Kidney epithelial cell (primary cell): Measurements from ENCODE around the gene WDR46. TPM values are rescaled to one million over a fixed set of nuclear protein-coding genes. Genes with fewer than 3 reads are reported as not detected.

Source experiments
- DNase-seq: peaks from one replicate; pipeline ENCODE4 v3.0.0-alpha.2; 2010; ENCODE audit warnings: low read depth
- H3K27me3 ChIP-seq: 2 replicates; pipeline ENCODE4 v1.6.0; 2011; ENCODE audit warnings: low read length; ENCODE audit not compliant: control insufficient read depth, insufficient read depth
- H3K36me3 ChIP-seq: 2 replicates; pipeline ENCODE4 v1.5.1; 2011; ENCODE audit warnings: low read length; ENCODE audit not compliant: control insufficient read depth, insufficient read depth
- H3K4me3 ChIP-seq: 2 replicates; pipeline ENCODE4 v1.5.1; 2011; ENCODE audit warnings: low read depth, mild to moderate bottlenecking, control low read depth, low read length
- total RNA-seq: library from RNA; depleted of rRNA; stranded (reverse); fragments of >200 nt; gene quantifications from 2 replicates; pipeline ENCODE4 v1.2.3, GENCODE V29; 2015
- TF ChIP-seq, protein P1 (sequence below): IDR thresholded peaks from 2 replicates; pipeline ENCODE4 v1.5.1; 2011; ENCODE audit warnings: mild to moderate bottlenecking, moderate library complexity, low read length, control low read depth, inconsistent platforms; ENCODE audit not compliant: insufficient read depth, poor library complexity, severe bottlenecking

WDR46 gene
- total RNA-seq, 1 donor from 2014 or later: 53.2 TPM

- Histone ChIP-seq H3K27me3 (no peaks in the 10 kb centered on the region), H3K36me3 (peaks cover 7% of the 10 kb centered on the region), H3K4me3 (no peak overlapping the region)
- TF ChIP-seq, protein P1, sequence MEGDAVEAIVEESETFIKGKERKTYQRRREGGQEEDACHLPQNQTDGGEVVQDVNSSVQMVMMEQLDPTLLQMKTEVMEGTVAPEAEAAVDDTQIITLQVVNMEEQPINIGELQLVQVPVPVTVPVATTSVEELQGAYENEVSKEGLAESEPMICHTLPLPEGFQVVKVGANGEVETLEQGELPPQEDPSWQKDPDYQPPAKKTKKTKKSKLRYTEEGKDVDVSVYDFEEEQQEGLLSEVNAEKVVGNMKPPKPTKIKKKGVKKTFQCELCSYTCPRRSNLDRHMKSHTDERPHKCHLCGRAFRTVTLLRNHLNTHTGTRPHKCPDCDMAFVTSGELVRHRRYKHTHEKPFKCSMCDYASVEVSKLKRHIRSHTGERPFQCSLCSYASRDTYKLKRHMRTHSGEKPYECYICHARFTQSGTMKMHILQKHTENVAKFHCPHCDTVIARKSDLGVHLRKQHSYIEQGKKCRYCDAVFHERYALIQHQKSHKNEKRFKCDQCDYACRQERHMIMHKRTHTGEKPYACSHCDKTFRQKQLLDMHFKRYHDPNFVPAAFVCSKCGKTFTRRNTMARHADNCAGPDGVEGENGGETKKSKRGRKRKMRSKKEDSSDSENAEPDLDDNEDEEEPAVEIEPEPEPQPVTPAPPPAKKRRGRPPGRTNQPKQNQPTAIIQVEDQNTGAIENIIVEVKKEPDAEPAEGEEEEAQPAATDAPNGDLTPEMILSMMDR: no peak
- no peak for DNase-seq
Observed at GRCh38 chr6:33314943-33315792, 26.1 kb upstream of the WDR46 start.

- peaks cover 4% of the 10 kb centered on the region for H3K36me3 ChIP-seq
- TF ChIP-seq, protein P1: no peak
- H3K27me3 ChIP-seq: no peaks in the 10 kb centered on the region
- DNase-seq: no peak
- H3K4me3 ChIP-seq: peak overlapping the region; percentile 97
Observed at GRCh38 chr6:33314515-33314942, 25.5 kb upstream of the WDR46 start.

DNA sequence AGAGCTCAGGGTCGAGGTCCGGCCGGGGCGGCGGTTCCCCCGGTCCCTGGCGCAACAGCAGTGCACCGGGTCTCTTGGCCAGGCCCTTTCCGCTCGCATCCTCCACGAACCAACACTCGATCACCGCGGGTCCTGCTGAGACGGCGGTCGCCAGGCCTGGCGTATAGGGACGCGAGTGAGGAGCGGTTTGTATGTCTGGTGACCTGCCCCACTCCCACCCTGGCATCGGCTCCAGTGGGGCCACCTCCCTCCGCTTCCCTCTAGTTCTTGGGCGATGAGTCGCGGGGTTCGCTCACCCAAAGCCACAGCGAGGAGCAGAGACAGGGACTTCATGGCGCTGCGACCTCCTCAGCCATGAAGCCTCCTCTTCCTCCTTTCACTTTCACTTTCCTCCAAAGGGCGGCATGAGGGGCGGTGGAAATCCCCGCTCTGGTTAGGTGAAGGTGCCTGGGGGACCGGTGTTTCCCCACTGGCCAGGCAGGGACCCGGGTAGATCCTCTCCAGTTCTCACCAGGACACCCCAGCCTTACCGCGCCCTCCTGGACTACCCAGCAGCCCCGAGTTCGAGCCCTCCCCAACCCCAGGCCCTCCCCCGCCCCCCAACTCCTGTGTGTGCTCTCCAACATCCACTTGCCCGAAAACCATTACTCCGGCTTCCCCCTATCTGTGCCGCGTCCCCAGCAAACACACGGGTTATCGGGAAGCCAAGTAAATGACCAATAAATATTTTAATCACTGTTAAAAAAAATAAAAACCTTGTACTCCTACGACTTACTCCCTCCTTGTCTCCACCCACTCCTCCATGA, 24.9 kb upstream of the WDR46 start, which contains the start of gene TAPBP:
TSS of gene TAPBP (minus strand) at position 370 of the 806 bp plus-strand sequence. CDS start at position 333, 37 bp downstream.
- Histone ChIP-seq H3K27me3 (no peaks in the 10 kb centered on the region), H3K36me3 (peaks cover 2% of the 10 kb centered on the region), H3K4me3 (peak within 1 kb of the TSS; percentile 97)
- no peak for DNase-seq
- TF ChIP-seq, protein P1: no peak

GRCh38 chr6:33313105-33313708, 24.2 kb upstream of the WDR46 start:
- no peak for DNase-seq
- no peaks in the 10 kb centered on the region for H3K36me3 ChIP-seq
- TF ChIP-seq, protein P1: no peak
- no peaks in the 10 kb centered on the region for H3K27me3 ChIP-seq
- peak overlapping the region; percentile 97 for H3K4me3 ChIP-seq

- TF ChIP-seq, protein P1: no peak
- no peak for DNase-seq
Observed at GRCh38 chr6:33312361-33313104, 23.5 kb upstream of the WDR46 start.

More at GRCh38 chr6:33312361-33313104, 23.5 kb upstream of the WDR46 start:
- Histone ChIP-seq H3K36me3 (no peaks in the 10 kb centered on the region), H3K27me3 (no peaks in the 10 kb centered on the region), H3K4me3 (peak overlapping the region; percentile 97)
